GM21381 (cell line): Measurements from ENCODE around the gene FRK.

Experiments used
- ATAC-seq: cut with Tn5 transposase; IDR thresholded peaks from one replicate; pipeline ENCODE4 v1.9.1; 2021; ENCODE audit warnings: mild to moderate bottlenecking, moderate library complexity; ENCODE audit not compliant: unreplicated experiment

FRK gene

DNA sequence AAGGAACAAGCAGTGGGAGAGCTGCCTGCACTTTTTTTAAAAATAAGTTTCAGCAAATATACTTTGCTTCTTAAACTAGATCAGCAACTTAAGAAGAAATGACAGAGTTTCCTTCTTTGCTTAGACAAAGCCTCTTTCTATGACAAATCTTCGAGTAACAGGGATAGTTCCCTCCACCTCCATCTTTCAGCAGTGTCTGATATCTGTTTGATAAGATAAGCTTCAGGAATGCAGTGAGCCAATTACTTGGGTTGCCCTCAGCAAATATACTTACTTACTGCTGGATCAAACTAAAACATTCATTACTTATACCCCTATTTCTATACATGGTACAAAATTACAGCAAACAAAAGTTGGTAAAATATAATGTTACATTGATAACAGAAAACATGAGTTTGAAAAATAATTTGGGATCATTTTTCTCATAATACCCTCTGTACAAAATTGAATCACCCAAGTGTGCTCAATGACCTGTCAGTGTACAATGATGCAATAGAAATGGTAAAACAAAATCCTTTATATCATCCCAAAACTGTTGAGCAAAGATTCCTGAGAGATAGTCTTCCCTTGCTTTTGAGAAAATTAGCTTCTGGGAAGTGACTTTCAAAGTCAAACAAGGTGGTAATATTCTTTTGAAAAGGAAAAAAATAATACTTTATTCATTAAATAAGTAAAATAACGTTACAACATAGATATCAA is 24.5 kb downstream of the FRK start:
- ATAC-seq: no peak

DNA sequence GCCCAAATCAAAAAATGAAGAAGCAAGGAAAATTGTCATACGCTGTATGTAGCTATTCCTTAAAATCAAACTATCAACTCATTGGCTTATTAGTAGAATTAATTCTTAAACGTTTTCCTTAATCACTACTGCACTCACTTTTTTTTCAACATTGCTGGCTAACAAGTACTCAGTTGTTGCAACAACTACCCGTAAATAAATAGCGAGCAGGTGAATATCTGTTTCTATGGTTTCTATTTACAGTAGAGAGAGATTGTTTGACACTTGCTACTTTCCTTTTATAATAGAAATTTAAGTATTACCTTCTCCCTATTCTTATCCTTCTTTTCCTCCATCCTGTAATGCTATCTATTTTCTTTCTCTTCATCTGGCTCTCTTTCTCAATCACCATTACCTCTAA is 25.1 kb downstream of the FRK start:
- ATAC-seq: no peak

DNA sequence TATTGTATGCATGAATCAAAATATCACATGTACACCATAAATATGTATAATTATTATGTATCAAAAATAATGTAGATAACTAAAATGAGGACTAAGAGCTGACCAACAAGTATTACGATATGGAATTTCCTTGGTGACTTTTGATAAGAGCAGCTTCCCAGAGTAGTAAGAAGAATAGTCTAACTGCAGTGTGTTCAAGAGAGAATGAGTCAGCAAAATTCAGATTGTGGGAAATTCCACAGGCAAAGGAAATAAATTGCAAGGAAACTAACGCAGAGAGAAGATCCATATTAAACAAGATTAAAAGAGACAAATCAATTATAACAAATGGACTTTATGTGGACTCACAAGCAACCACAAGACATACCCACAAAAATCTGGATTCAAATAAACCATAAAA is 26.4 kb downstream of the FRK start:
- no peak for ATAC-seq

DNA sequence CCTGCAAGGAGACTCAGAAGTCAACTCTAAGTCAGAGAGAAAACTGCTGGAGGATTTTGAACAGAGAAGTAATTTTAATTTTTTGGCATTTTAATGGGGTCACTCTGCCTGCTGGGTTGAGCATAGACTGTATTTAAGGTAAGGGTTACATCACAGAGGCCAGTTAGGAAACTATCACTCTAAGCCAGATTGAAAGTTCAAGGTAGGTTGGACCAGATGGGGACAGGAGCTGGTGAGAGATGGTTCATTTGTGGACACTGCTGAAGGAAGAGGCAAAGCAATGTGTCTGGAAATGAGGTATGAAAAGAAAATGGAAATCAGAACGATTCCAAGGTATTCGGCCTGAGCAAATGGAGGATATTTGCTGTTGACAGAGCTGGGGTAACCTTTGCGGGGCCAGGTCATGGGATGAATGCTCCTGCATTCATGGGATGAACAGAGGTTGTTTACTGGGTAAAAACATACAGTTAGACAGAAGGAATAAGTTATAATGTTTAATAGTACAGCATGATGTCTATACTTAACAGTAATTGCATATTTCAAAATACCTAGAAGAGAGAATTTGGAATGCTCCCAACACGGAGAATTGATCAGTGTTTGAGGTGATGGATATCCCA is 26.9 kb downstream of the FRK start:
- ATAC-seq: no peak

DNA sequence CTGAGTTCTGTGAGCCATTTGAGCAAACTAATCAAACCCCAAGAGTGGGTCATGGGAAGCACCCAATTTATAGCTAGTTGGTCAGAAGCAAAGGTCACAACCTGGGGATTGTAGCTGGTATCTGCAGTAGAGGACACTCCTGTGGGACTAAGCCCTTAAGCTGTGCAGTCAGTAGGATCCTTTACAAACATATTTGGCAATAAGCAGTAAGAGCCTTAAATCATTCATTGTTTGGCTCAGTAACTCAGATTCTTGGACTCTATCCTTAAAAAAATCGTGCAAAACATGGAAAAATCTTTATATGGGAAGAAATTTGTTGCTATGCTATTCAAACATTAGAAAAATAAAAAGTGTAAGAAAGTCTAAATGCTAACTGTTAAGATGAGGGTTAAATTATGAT is 29.9 kb downstream of the FRK start:
- ATAC-seq: no peak

DNA sequence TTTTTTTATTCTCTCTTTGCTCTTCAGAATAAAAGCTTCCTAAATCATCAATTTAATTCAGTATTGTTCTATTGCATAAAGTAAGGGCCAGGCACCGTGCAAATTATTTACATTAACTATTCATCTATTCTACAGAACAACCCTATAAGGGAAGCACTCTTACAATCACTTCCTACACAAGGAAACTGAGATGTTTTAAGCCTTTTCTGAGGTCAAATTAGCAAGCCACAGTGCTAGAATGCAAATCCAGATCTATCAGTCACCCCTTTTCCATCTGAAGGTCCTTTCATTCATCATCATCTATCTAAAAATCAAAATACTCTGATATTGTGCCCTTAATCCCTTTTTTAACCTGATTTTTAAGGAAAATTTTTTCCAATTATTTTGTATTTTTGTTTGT is 31.2 kb downstream of the FRK start:
- no peak for ATAC-seq

DNA sequence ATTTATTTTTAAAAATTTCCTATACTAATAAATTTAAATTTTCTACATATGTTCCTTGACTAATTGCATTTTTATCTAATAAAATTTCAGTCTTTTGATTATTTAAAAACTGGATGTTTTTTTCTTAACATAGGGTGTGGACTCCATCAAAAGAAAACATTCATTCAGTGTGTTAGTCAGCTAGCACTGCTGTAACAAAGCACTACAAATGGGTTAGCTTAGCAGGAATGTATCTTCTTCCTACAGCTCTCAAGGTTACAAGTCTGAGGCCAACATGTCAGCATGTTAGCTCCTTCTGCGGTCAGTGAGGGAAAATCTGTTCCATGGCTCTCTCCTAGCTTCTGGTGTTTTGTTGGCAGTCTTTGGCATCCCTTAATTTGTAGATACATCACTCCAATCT is 32.5 kb downstream of the FRK start:
- ATAC-seq: no peak

DNA sequence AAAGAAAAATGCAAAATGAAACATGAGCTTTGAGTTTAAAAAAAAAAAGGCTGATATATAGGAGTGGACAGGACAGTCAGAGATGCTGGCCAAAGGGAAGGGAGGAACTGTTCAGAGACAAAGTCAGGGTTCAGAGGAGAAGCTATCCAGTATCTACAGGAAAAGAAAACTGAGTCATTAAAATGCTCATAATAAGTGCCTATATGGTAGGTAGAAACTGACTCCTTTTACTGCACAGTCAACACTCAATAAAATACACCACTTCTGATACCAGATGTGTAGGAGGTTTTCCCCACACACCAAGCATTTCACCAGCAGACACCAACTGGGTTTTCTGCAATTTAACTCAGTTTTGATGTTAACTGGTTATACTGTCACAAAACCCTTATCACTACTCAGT is 32.9 kb downstream of the FRK start:
- peak; percentile 42 for ATAC-seq

DNA sequence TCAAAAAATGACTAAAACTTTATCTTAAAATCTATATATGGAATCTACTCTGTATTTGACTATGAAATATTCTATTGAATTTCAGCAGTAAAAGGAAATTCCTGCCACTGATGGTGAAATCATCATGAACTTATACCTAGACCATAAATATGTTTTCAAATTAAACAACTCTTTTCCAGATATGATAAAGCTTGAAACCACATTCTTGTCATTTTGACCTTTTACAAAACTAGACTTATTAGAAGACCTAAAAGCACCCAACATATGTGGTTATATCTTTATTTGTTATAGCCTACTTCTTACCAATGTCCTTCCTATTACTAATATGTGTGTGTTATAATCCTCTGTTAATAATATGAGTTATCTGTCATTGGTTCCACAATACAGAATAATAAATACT is 35.3 kb downstream of the FRK start:
- no peak for ATAC-seq

DNA sequence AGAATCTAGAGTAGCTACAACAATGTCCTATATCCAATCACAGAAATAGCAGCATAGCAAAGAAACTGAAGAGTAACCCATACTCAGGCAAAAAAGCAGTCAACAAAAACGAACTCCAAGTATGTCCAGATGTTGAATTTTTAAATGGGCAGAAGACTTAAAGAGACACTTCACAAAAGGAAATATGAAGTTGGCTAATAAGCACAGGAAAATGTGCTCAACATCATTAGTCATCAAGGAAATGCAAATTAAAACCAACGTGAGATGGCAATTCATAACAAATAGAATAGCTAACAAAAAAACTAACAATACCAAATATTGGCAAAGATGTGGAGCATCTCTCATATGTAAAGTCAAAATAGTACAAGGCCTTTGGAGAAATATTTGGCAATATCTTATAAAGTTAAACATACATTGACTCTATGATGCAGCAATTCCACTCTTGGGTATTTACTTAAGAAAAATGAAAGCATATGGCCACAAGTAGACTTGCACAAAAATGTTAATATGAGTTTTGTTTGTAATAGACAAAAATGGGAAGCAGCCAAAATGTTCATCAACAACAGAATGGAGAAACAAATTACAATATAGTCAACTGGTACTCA is 37.7 kb downstream of the FRK start:
- ATAC-seq: no peak

DNA sequence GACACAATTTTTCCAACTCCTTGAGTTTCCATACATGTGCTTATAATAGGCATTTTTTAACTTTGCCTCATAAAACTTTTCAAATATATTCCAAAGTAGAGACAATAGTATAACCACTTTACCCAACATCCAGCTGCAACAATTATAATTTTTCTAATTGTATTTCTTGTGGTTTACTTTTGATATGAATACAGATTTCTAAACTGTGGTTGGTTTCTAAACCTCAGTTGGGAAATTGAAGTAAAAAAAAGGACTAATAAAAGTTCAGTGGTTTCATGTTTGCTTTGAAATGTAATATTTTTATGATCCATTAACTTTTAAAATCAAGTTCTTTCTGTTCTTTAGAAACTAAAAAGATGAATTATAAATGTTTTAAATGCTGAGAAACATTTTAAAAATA is 40.0 kb downstream of the FRK start:
- no peak for ATAC-seq

DNA sequence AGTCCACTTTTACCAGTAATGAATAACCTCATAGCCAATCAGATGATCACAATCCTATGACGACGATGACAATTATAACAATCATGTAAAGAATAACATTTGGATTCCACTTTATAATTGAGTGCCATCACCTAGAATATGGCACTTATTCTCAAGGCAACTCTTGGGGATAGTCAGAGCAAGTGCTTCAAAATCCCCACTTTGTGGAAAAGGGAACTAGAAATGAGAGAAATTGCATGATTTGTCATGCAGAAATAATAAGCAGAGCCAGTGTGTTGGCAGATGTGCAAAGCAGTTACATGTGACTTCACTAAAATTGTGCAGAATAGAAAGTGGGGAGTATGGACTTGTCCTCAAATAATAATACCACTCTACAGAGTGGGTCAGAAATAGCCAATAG is 41.3 kb downstream of the FRK start:
- ATAC-seq: peak; percentile 59

DNA sequence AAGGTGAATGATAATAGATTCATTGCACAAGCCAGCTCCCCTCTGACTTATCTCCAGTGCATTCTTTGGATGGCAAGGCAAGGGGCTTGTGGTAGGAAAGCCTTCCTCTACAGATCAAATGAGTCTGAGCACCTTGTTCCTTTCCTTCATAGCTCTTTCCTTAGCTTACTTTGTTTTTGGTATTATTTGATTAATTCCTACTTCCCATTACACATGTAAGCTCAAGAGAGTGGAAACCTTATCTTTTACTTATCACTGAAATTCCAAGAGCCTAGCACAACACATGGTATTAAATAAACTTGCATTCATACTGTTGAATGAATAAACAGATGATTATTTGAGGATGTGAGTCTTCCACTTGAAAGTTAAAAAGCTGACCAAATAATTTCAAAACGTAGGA is 41.7 kb downstream of the FRK start:
- no peak for ATAC-seq

DNA sequence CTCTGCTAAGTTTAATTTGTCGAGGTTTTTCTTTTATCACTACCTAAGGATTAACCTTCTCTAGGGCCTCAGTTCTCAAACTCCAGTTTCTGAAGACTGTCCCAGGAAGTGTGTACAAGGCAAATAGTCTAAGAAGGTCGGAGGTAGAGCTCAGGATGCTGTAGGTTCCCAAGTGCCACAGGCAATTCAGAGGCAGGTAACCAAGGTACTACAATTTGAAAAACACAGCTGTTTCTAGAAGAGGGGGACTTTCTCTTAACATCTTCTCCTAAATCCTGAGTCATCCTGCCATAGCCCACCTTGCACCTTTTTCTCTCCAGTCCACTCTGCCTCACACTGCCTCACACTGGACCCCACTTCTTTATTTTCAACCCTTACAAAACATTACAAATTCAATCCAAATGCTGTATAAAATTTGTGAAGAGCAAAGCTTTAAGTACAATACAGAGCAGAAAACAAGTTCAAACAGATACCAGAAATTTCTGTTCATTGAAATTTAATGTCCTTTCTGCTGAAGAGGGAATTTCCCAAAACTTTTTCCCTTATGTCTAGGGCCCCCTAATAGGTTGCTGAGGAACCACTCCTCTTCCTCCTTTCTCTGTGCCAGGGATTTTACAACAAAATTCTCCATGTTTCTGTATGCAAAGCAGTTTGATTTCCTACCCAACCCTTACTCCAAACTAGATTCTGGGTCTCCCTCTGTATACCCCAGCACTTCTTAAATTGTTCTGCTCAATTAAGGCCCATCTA is 43.0 kb downstream of the FRK start:
- no peak for ATAC-seq

DNA sequence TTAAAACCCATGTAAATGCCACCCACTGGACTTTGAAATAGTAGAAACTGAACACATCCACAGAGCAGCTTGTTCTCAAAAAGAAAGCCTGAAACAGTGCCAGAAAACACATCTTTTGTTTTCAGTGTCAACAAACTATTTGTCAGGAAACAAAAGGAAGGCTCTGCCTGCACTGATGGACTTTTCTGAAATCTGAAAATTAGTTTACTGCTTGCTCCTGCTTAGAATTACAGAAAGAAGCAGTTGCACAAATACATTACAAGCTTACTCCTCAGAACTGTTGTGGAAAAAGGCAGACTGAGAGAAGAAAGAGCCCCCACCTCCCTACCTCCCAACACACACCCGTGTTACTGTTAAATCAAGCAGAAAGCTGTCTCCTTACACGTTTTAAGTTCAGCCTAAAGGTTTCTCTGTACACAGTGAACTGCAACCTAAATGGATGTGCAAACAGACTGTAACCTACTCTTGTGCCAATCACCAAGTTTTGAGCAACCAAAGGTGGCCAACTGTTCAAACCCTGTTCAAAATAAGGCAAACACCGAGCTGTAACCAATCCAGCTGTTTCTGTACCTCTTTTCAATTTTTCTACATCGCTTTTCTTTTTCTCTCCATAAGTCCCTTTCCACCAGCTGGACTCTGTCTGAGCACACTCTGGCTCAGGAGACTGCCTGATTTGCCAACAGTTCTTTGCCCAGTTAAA is 43.7 kb downstream of the FRK start:
- no peak for ATAC-seq

DNA sequence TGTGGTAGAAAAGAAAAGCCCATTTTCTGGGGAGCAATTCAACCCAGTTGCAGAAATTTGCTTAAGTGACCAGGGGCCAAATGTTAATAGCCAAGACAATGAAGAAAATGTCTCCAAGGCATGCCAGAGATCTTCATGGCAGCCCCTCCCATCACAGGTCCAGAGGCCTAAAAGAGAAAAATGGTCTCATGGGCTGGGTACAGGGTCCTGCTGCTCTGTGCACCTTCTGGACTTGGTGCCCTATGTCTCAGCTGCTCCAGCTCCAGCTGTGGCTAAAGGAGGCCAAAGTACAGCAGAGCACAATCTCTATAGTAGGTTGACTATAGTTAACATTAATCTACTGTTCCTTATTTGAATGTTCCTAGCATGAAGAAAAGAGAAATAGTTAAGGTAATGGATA is 44.7 kb downstream of the FRK start:
- ATAC-seq: no peak

DNA sequence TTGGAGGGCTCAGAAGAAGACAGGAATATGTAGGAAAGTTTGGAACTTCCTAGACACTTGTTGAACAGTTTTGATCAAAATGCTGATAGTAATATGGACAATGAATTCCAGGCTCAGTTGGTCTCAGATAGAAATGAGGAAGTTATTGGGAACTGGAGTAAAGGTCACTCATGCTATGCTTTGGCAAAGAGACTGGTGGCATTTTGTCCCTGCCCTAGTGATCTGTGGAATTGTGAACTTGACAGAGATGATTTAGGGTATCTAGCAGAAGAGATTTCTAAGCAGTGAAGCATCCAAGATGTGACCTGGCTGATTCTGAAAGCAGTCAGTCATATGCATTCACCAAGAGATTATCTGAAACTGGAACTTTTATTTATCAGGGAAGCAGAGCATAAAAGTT is 45.1 kb downstream of the FRK start:
- ATAC-seq: no peak

DNA sequence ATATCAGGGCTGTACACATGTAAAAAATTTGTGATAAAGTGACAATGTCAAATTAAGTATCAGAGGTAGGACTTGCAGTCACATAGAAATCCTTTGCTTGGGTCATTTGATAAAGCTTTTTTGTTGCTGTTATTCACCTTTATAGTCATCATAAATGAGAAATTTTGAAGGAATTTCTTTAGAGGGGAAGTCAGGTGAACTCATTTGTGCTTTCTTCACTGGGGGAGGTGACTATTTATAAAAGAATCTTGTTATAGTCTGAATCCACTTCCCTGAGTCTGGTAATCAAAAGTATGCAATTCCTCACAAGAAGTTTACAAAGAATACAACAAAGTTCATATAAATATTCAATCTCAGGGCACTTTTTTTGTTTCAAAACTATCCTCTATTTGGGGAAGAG is 47.7 kb downstream of the FRK start:
- no peak for ATAC-seq

DNA sequence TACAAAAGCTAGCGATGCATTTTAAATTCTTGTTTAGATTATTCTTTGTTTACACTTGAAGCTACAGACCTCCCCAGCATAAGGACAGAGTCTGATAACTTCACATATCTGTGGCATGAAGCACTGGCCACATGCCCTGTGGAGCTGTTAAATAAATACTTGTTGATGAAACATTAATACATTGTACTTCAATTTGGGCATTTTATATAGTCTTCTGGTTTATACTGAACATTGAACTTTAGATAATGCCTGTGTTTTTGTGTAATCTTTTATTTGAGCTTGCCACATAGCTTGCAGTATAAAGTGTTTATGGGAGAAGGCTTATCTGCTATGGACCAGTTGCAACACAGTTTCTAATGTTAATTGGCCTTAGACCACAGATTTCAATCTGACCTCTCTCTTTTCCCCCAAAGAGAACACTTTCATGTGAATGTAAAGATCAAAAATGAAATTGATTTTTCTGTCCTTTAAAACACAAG is 48.2 kb downstream of the FRK start:
- no peak for ATAC-seq

DNA sequence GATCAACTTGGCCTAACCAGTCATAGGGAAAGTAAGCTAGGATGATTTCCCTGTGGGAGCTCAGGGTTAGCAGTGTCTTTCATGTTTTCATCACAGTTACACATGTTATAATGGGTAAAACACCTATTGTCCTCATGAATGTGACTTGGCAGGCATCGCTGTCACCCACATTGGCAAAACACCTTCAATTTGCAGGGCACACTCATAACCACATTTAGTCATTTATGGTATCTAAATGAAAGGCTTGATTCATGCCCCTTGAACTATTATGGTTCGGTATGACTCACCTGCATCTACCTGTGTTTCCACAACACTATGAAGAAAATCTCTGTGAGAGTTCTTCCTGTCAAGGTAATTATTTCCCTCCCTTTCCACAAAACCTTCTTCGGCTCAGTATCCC is 49.2 kb downstream of the FRK start:
- peak; percentile 48 for ATAC-seq

DNA sequence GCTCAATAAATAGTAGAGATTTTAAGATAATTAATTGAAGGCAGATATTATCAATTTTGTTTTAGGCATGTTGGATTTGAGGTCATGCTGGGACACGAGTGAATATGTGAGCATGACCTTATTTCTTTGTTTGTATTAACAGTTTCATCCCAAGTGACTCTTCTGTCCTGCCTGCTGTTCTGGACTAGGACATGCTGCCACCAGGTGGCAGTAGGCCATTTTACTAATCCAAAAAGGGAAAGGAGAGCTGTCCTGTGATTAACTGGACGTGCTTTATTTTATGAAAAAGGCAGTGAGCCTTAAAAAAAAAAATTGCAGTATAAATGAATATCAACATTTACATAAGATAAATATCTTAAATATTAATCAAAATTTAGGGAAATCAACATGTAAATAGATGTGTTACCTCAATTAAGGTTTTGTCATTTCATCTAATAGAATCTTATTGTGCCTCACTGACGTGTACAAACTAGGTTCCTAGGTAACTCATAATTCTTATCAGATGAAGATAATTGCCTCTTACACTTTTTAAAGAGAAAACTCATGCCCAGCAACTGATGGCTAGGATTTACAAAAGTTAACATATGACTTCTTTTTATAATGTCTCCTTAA is 49.8 kb downstream of the FRK start:
- peak; percentile 43 for ATAC-seq
